GM19395 (cell line): ENCODE measurements around the gene FNDC3B.
A peak's percentile ranks its signal among the peaks of the same experiment; 100 is the strongest.
"Not testable (repeated sequence)": the region's sequence is repeated elsewhere in the genome, so short reads cannot be mapped to it uniquely, and the experiment has no call there.

Source experiments
- ATAC-seq: cut with Tn5 transposase; IDR thresholded peaks from one replicate; pipeline ENCODE4 v1.9.1; 2021; ENCODE audit warnings: mild to moderate bottlenecking, moderate library complexity; ENCODE audit not compliant: unreplicated experiment

Gene FNDC3B

DNA sequence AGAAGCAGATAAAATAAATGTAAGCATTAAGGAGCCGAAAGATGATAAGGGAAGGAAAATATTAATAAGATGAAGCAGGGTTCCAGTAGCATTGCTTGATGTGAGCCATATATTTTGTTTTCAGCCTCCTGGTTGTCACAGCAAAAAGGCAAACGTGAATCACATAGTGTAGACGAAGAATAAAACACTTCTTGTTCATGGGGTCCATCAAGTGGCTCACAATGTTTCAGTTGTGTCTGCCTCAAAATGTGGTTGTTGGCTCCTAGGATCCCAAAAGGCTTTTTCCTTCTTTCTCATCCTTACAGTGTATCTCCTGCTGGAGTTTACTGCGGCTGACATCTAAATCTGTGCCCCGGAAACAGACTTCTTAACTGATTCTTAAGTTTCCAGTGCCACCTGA is 213.8 kb downstream of the FNDC3B start:
- no peak for ATAC-seq

DNA sequence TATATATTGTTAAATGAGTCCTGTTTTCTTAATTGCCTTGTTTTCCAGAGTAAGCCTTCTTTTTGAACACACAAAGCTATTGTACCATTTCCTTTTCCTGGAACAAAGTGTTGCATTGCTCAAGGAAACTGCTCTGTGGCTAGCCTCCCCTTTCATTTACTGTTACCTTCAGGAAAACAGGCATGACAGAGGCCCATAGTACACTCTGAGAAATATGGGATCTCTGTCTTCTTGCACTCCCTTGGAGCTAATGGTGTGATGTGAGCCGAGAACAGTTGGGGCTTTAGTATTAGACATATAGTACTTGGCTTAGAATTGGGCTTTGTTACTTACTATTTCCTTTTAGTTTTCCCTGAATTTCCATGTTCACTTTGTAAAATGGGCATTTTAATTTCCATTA is 215.2 kb downstream of the FNDC3B start:
- ATAC-seq, result no peak

DNA sequence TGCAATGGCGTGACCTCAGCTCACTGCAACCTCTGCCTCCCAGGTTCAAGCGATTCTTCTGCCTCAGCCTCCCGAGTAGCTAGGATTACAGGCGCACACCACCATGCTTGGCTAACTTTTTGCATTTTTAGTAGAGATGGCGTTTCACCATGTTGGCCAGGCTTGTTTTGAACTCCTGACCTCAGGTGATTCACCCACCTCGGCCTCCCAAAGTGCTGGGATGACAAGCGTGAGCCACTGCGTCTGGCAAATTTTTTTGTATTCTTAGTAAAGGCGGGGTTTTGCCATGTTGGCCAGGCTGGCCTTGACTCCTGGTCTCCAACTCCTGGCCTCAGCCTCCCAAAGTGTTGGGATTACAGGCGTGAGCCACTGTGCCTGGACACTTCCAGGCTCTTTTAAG is 215.9 kb downstream of the FNDC3B start:
- ATAC-seq, result not testable (repeated sequence)

DNA sequence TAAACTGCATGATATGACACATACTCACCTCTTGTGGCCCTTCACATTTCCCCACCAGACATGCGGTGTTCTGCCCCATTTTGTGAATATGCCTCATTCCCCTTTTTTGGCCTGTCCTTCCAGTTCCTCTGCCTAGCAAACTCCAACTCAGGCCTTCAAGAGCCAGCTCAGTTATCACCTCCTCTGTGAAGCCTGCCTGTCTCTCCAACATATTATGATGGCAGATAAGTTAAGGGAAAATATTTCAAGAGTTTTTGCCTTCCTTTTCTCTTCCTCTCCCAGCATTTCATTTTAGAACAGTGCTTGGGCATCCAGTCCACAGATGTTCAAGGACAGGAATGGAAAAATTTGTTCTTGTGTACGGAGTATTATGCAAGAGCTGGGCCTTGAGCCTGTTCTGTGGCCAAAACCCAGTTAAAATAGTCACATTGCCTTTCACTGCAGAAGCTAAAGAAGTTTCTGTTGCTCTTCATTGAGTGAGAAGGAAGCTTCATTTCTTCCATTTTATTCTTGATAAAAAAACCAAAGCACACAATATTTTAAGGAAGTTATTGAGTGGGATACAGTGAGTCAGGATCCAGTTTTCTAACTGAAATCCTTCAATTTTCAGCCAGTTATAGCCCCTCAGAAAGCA is 216.8 kb downstream of the FNDC3B start:
- ATAC-seq, result no peak

DNA sequence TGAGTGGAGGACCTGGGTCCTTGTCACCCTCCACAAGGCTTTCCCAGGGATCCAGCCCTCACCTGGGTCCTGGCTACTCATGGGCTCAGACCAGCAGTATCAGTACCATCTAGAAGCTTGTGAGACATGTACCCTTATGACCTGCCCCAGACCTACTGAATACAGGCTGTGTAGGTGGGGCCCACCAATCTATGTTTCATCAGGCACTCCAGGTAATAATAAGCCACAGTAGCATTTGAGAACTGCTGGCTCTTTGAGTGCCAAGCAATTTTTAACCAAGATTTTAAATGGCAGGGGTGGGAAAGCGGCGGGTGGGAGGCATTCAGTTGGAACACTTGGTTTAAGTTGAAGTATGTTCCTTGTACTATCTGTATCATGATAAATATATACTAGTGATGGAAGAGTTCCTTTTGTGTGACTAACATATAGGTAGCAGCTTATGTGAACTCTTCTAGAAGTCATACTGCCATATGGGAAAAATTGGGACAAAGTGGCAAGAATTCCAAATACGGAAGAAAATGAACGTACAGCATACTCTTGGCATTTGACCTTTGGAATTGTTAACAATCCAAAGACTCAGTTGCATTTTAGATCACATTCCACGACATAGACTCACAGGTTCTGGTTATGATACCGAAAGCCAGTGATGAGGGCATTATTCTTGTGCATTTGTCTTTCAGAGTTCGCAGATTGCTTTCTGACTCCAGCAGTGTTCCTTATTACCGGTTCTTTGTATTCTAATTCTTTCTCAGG is 218.4 kb downstream of the FNDC3B start:
- no peak for ATAC-seq

DNA sequence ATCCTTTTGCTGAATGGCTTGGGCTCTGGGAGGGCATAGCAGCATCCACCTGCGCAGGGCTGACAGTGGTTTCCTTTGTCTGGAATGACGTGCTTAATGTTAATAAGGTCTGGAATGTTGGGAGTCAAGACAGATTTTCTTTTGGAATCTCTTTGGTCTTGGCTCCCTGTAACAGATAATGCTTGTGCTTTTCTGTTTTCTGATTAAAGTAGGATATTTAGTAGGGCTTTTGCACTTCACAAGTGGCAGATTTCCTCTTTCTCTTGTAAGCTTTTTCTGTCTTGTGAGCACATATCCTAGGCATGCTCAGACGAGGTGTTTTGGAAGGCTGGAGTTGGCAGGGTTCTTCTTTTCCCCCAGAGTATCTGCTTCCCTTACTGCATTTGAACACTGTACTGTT is 219.2 kb downstream of the FNDC3B start:
- ATAC-seq, result no peak

DNA sequence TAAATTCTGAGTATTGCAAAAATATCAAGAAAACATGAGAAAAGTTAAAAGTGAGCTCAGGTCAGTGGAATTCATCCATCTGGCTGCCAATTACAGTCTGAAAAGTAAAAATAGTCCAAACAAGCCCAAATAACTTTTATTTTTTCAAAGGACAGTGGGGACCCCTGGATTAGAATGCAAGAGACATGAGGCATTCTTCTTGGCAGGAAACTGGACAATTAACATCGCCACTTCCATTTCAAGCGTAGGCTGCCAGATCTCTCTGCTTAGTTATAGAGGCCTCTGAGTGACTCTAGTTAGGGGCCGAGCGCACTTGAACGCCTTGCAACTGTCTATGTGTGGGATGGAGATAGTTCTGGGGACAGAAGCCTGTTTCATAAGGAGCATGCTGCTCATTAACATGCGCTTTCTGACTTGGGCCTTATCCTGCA is 219.7 kb downstream of the FNDC3B start:
- no peak for ATAC-seq

DNA sequence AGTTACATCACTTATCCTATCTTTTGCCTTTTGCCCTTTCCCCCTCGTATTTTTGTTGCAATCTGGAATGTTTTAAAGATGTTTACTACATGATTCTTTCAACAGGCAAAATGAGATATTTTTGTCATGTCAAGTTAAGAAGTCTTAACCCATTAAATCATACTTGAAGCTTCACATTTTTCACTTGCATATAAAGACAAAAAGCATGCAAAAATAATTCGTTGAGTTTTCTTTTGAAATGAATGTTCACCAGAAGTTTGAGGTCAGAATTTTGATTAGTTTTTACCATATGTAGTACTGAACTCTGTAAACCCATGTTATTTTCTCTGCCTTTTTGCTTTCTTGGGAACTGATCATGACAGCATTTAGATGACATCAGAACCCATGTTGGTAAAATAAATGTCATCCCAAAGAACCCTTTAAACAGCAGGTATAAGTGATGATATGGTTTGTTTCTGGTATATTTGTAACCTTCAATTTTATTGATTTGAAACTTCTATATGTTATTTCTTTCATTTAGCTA is 220.4 kb downstream of the FNDC3B start:
- no peak for ATAC-seq

DNA sequence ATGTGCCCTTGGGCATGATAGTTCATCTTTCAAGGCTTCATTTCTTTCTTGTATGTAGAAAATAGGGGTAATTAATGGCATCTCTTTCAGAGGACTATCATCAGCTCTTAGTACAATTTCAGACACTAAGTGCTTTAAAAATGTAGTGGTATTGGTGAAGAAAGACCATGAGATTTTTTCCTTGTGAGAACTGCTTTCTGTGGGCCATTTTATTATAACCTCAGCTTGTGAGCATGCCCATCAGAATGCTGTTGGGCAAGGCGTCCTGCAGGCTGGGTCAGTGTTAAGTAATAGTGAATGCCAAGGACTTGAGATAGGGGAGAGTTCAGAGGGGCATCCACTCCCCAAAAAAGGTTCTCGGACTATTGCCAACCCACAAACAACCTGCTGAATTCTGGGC is 221.0 kb downstream of the FNDC3B start:
- ATAC-seq, result no peak

DNA sequence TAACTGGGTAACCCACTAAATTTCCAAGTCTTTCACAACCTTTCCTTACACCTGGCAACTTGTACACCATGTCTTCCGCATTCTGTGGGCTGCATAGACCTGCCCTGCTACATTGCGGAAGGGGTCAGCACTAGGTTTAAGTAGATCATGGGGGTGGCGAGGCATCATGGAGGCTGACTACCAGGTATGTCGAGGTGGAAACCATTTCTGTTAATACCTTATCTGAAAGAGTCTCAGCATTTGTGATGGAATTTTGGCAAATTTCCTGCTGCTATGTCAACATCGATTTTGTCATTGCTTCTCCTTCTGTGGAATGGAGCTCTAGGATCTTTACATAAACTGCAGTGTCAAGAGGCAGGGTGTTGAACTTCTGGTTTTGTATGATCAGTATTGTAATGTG is 221.7 kb downstream of the FNDC3B start:
- no peak for ATAC-seq

DNA sequence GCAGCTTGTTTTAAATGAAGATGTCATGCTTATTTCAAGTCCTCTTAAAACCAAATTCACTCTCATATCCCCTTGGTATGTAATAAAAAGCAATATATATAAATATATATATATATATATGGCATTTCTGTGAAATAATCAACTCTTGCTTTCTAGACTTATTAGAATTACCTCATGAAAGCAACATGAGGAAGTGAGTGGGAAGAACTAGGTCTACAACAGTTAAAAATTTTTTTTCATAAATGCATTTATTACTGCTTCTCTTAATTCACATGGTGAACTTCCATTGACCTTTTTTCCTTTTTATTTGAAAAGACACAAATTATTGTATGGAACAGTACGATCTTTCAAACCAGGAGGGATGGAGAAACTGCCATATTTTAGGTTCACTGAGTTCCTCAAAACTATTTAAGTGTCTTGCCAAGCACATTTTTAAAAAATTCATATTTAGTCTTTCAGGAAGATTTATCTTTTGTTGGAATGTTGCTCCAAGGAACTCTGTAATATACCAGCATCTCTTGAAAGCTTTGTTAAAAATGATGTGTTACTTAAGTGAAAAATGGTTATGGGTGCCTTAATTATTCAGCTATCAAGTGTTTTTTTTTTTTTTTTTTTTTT is 223.7 kb downstream of the FNDC3B start:
- no peak for ATAC-seq

DNA sequence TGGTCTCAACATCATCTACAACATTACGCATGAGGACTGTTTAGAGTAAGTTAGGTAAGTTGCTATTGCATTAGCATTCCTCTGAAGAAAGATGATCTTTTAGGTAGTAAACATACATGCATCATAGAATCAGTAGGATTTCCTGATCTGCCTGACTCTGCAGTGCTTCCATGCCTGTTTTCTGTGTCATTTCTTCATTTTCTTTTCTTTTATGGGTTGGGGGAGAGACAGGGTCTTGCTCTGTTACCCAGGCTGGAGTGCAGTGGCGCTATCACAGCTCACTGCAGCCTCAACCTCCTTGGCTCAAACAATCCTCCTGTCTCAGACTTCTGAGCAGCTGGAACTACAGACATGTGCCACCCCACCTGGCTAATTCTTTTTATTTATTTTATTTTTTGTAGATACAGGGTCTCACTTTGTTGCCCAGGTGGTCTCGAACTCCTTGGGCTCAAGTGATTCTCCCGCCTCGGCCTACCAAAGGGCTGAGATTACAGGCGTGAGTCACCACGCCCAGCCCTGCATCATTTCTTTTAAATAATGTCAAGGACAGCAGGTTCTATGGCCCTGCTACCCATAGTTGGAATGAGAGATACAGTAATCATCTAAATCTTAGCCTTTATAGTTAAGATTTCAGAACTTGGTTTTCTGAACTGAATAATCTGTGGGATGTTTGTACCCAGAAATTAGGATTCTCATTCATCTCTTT is 224.6 kb downstream of the FNDC3B start:
- ATAC-seq, result no peak

DNA sequence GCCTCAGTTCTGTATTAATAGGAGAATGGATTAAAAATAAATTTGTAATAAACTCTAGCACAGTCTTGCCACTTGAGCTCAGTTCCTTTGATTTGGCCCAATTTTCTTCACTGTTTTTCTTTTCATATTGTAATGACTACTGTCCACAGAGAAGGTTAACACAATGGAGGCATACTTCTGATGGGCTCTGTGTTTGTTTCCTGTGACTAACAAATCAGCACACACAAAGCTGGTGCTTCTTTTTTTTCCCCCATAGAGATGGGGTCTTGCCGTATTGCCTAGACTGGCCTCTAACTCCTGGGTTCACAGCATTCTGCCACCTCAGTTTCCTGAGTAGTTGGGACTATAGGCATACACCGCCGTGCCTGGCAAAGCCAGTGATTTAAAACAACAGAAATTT is 226.7 kb downstream of the FNDC3B start:
- ATAC-seq, result no peak

DNA sequence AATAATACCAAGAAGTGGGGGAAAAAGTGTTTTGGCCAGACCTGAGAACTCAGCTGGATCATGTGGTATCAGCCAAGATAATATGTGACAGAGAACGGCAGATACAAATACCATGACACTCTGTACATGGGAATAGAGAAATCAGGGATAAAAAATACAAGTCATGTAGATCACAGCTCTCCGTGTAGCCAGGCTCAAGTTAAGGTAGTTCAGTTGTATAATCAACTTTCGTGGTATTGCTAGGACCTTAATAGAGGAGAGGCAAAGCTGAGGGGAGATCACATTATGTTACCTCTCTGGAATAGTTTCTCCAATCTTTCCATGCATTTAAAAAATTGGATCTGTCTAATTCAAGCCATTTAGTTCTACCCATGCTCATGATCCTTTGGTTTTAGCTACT is 229.0 kb downstream of the FNDC3B start:
- ATAC-seq, result no peak

DNA sequence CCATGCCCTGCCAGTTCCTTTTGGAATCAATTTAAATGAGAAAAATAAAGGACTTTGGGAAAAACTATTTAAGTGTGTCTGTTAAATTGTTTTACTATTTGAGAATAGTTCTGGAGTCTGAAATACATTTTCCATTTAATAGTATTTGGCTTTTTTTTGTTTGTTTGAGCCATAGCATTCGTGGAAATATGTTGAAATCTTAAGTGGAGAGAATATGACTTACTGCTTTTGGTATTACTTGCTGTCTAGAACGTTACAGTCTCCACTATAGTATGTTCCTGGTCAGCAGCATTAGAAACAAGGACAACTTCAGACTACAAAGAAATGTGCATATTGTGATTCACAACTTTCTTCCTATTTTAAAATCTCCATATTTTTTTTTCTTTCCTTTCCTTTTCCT is 229.5 kb downstream of the FNDC3B start:
- ATAC-seq, result no peak

DNA sequence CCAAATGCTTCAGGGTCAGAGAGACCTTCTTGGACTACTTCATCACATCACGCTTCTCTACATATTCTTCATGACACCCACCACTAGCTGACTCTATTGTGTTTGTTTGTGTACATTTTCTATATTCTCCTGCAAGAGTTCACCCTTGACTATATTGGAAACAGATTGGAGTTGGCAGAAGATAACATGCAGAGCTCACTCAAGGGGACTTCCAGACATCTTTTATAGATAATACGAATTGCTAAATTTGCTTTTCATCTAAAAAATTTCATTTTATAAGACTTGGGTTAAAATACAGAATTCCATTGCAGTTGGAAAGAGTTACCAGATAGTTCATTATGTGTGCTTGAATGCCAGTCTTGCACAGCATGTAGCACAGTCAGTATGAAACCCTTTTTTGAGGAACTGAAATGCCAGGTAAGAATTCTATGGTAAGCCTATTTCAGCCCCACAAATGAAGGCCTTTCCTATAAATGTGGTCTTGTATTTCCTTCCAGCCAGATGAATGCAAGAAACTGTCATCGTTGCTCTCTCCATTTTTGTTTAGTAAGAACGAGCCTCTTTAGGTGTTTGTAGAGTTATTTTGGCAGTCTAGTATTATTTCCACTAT is 231.3 kb downstream of the FNDC3B start:
- peak; percentile 98 for ATAC-seq

DNA sequence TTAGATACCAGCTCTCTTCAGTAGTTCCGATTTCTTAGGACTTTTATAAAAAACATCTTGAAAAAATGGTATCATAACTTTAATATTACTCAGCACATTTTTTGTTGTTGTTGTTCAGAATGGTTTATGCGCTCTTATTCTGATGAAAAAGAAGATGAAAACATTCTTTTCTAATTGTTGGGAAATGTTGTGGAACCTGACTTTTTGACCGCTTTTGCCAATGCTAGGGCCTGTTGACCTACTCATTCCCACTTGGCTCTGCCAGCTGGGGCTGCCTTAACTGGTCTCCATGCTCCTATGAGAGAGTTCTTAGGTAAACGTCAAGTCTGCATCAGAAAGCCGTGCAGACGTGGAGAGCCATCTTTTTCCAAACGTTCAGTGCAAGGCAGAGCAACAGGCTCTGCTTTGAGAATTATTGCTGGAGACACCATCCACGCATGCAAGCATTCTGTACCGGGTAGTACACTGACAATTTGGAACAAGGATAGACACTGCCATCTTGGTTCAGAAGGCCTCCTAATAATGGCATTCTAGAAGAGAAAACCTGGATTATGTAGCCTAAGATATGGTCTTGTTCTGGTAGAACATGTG is 232.1 kb downstream of the FNDC3B start:
- ATAC-seq, result no peak

DNA sequence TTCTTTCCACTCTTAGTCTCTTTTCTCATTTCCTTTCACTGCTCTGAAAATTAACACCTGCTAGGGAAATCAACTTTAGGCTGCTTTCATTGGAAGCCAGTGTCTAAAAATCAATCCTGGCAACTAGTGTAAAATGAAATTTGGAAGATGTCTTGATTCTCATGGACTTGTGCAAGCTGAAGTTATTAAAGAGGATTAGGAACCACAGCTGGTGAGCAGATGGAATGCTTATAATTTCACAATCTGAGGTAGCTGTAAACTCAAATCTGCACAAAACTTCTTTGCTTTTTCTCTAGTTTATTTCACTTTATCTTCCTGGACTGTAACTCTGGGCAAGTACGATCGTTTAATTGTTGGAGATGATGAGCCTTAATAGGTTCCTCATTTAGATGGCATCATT is 233.3 kb downstream of the FNDC3B start:
- ATAC-seq, result no peak

DNA sequence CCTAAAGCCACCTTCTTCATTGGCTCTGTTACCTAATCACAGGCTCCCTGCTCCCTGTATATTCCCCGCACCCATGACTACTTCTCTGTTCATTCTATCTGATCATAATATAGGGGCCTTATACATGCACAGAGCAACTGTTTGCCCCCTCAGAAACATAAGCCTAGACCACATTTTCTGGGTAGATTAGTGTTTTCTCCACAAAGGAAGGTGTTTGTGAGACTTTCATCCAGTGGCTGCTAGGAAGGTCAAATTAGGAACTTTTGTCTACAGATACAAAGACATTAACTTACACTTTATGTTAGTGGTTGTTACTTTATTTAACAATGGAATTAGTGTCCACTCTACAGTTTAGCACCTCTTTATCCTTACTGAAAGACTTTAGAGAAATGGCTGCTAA is 234.0 kb downstream of the FNDC3B start:
- ATAC-seq, result no peak

DNA sequence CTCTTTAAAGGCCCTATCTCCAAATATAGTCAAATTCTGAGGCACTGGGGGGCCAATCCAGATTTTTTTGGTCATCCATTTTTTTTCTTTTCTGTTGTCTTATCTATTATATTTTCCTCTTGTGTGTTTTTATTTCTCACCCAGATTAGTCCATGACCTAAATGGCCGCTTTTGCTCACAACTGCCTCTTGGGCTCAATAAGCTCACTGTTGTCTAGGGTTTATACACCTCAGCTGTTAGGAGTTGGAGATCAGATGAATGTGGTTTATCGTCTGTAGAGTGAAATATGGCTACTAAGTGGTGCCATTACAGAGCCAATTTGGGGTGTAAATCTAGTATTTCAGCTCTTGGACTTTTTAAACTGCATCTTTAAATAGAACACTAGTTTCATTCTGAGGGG is 235.5 kb downstream of the FNDC3B start:
- no peak for ATAC-seq

DNA sequence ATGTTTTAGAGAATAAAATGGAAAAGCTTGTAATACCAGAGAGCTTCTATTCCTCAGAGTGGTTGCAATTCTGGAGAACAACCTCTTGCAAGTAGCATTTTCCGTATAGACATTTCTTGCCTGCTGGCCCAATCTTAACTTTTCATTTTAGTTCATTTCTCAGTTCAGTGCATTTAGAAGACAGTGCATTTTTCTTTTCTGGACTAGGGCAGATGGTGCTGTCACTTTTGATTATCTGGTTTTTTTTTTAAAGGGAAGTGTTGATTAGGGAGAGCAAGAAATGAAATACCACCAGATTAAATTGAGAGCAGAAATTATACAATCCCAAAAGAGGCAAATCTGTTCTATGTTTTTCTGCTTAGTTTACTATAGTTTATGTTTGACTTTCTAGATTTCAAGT is 236.2 kb downstream of the FNDC3B start:
- no peak for ATAC-seq
